H1 (cell line): Measurements from ENCODE around the gene STIM1. TPM values are rescaled to one million over a fixed set of nuclear protein-coding genes. Genes with fewer than 3 reads are reported as not detected.

Source experiments
- BACH1 ChIP-seq: IDR thresholded peaks from 2 replicates; pipeline ENCODE4 v1.6.1; 2012; ENCODE audit warnings: low read length, improper control_type of control experiment
- CBX5 ChIP-seq: fragments of 300-800, 300-1000 bp; sonication (generic); IDR thresholded peaks from 2 replicates; pipeline ENCODE4 v1.7.1; 2016; ENCODE audit warnings: antibody characterized with exemption, low read length, low read depth
- CREB1 ChIP-seq: IDR thresholded peaks from 2 replicates; pipeline ENCODE4 v1.6.1; 2012; ENCODE audit warnings: inconsistent platforms
- EGR1 ChIP-seq: IDR thresholded peaks from 2 replicates; pipeline ENCODE4 v1.6.1; 2011; ENCODE audit warnings: low read depth, low read length, borderline replicate concordance
- FOSL1 ChIP-seq: IDR thresholded peaks from 2 replicates; pipeline ENCODE4 v1.6.1; 2011; ENCODE audit warnings: mild to moderate bottlenecking, low read depth, low read length, moderate library complexity; ENCODE audit not compliant: insufficient read depth
- GABPA ChIP-seq: IDR thresholded peaks from 2 replicates; pipeline ENCODE4 v1.6.1; 2011; ENCODE audit warnings: mild to moderate bottlenecking, low read length, moderate library complexity, borderline replicate concordance; ENCODE audit not compliant: insufficient read depth
- GTF2F1 ChIP-seq: IDR thresholded peaks from 2 replicates; pipeline ENCODE4 v1.6.1; 2012; ENCODE audit warnings: low read depth, low read length, improper control_type of control experiment, borderline replicate concordance
- HDAC6 ChIP-seq: IDR thresholded peaks from one replicate; pipeline ENCODE4 v1.7.1; 2012; ENCODE audit warnings: low read depth, mild to moderate bottlenecking, inconsistent platforms, low read length, moderate library complexity
- KDM1A ChIP-seq: fragments of 200-600, 300-600 bp; sonication (generic); IDR thresholded peaks from 2 replicates; pipeline ENCODE4 v1.7.1; 2016; ENCODE audit warnings: mild to moderate bottlenecking, low read length, borderline replicate concordance
- NANOG ChIP-seq: IDR thresholded peaks from 2 replicates; pipeline ENCODE4 v1.6.1; 2011; ENCODE audit warnings: low read length, low read depth, mild to moderate bottlenecking, inconsistent platforms; ENCODE audit not compliant: insufficient read depth, poor library complexity, severe bottlenecking
- PHF8 ChIP-seq: fragments of 200-600 bp; sonication (generic); conservative IDR thresholded peaks from 2 replicates; pipeline ENCODE4 v1.7.1; 2012; ENCODE audit warnings: low read depth, mild to moderate bottlenecking, inconsistent platforms, low read length, moderate library complexity
- POLR2A ChIP-seq, 2 experiments: IDR thresholded peaks; 1 replicate in 1 of 2; 2 replicates in 1 of 2; pipeline ENCODE4 v1.6.1; 2011; ENCODE audit warnings: low read depth in 2 of 2, low read length in 2 of 2, mild to moderate bottlenecking in 2 of 2; ENCODE audit errors: control extremely low read depth in 1 of 2
- RAD21 ChIP-seq, 2 experiments: IDR thresholded peaks in 1 of 2; conservative IDR thresholded peaks in 1 of 2; 2 replicates each; pipeline ENCODE4 v1.6.1; 2011; ENCODE audit warnings: low read depth in 2 of 2, low read length in 2 of 2, improper control_type of control experiment in 1 of 2, inconsistent platforms in 1 of 2, mild to moderate bottlenecking in 1 of 2, moderate library complexity in 1 of 2
- SIN3A ChIP-seq, 2 experiments: IDR thresholded peaks in 1 of 2; conservative IDR thresholded peaks in 1 of 2; 2 replicates each; pipeline ENCODE4 v1.6.1; 2011 to 2012; ENCODE audit warnings: low read length in 2 of 2, improper control_type of control experiment in 1 of 2, low read depth in 1 of 2, mild to moderate bottlenecking in 1 of 2
- SIRT6 ChIP-seq: IDR thresholded peaks from one replicate; pipeline ENCODE4 v1.7.1; 2012; ENCODE audit warnings: low read length, inconsistent platforms
- SIX5 ChIP-seq: IDR thresholded peaks from 2 replicates; pipeline ENCODE4 v1.6.1; 2011; ENCODE audit warnings: mild to moderate bottlenecking, low read depth, low read length
- SP4 ChIP-seq: IDR thresholded peaks from 2 replicates; pipeline ENCODE4 v1.6.1; 2012; ENCODE audit warnings: low read length, inconsistent platforms
- SRF ChIP-seq: IDR thresholded peaks from 2 replicates; pipeline ENCODE4 v1.6.1; 2011; ENCODE audit warnings: mild to moderate bottlenecking, low read depth, low read length, moderate library complexity
- TAF1 ChIP-seq: IDR thresholded peaks from 2 replicates; pipeline ENCODE4 v1.6.1; 2011; ENCODE audit warnings: mild to moderate bottlenecking, low read depth, low read length
- TBP ChIP-seq: IDR thresholded peaks from 2 replicates; pipeline ENCODE4 v1.6.1; 2011; ENCODE audit warnings: low read depth, low read length, improper control_type of control experiment
- YY1 ChIP-seq: IDR thresholded peaks from 2 replicates; pipeline ENCODE4 v1.6.1; 2011; ENCODE audit warnings: low read depth, mild to moderate bottlenecking, low read length
- polyA plus RNA-seq, 7 experiments: library from polyadenylated mRNA; depleted of rRNA in 3 of 7; stranded (reverse) in 5 of 7; unstranded in 2 of 7; fragments of >200 nt in 5 of 7; fragments of 200-250 nt in 2 of 7; gene quantifications; 1 replicate in 5 of 7; 2 replicates in 1 of 7; 4 replicates in 1 of 7; pipeline versions ENCODE4 v1.2.1 to v1.2.3, GENCODE V29; 2011 to 2013; ENCODE audit warnings: missing spikeins in 2 of 7, mixed read lengths in 2 of 7
- total RNA-seq: library from RNA; stranded (reverse); fragmentation: NEBNext Ultra II Directional; extraction: Animal tissue kit (Norgen Biotek cat#: 25700); gene quantifications from 2 replicates; pipeline ENCODE4 v1.2.1, GENCODE V29; 2021
- TF ChIP-seq, protein P1 (sequence below): IDR thresholded peaks from 2 replicates; pipeline ENCODE4 v1.6.1; 2011; ENCODE audit warnings: low read length, improper control_type of control experiment
- TF ChIP-seq, protein P2 (sequence below): IDR thresholded peaks from 2 replicates; pipeline ENCODE4 v1.6.1; 2012; ENCODE audit warnings: inconsistent platforms

STIM1 gene
- total and polyA plus RNA-seq, 2 of the 8 experiments (the other 6 are each of a cell fraction or from before 2014, with no cell fraction given) = 11.1 to 12.2 TPM

DNA sequence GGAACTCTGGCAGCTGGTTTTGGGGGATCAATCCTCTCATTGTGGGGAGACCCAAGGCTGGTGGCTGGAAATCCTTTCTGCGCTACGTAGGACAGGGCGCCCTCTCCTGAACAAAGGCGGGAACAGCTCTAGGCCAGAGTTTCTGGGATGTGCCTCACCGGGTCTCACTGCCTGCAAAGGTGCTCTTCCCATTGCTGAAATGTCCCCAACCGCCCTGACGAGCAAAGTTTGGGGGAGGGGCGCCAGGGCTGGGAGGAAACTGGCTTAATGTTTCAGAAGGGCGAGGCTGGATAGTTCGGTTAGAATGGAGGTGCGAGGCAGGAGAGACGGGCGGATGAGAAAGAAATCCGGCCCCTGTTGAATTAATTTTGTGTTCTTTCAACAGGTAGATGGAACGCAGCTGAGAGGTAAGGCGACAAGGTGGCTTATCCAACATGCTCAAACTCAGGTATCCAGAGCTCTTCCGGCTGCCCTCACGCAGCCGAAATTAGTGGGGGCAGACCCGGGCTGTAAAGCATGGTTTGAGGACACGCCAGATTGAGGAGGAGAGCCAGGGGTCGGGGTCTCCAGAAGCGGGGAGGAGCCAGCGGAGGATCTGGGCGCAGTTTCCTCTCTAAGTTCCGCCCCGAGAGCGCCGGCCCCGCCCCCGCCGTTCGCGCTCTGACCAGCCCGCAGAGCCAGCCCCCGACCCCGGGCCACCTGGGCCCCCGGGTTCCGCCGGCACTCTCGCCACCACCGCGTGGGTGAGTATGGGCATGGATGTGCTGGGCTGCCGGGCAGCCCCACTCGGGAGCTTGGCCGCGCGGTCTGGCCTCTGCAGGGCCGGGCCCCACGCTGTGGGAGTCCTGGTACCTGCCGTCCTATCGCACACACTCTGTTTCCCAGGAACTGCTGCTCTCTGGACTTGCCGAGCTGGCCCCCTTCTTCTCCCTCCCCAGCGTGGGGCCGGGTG is 47.3 kb upstream of the STIM1 start, which contains the start of gene PGAP2 (continued):
- TF ChIP-seq, protein P1, sequence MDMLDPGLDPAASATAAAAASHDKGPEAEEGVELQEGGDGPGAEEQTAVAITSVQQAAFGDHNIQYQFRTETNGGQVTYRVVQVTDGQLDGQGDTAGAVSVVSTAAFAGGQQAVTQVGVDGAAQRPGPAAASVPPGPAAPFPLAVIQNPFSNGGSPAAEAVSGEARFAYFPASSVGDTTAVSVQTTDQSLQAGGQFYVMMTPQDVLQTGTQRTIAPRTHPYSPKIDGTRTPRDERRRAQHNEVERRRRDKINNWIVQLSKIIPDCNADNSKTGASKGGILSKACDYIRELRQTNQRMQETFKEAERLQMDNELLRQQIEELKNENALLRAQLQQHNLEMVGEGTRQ = no peak
- TF ChIP-seq SIX5 = no peak
- TF ChIP-seq RAD21 (IDR thresholded peaks at IDR 0.05 in 1 of 2, conservative IDR thresholded peaks at IDR 0.05 in 1 of 2; ENCODE audit: low read depth in 2 of 2, low read length in 2 of 2) = peak; percentile 73 to 76
- TF ChIP-seq CREB1 = peak; percentile 61; the same call in 1 of the 2 replicates
- no peak for TF ChIP-seq KDM1A
- TF ChIP-seq GABPA = no peak
- no peak for TF ChIP-seq EGR1
- no peak for TF ChIP-seq YY1
- TF ChIP-seq CBX5 = no peak
- no peak for TF ChIP-seq SRF
- no peak for TF ChIP-seq GTF2F1
- peak in 1 of 2 experiments; percentile 61; a peak in 2 of 3 replicates for TF ChIP-seq POLR2A (IDR thresholded peaks at IDR 0.05; ENCODE audit: control extremely low read depth in 1 of 2, low read depth in 2 of 2, low read length in 2 of 2)
- TF ChIP-seq SP4 = no peak
- TF ChIP-seq PHF8 = peak; percentile 70; the same call in 1 of the 2 replicates
- no peak for TF ChIP-seq HDAC6
- no peak for TF ChIP-seq SIRT6
- TF ChIP-seq TBP = 0 out of 2 replicates have a peak, but pooled peaks have one; percentile 16
- TF ChIP-seq FOSL1 = no peak
- TF ChIP-seq, protein P2, sequence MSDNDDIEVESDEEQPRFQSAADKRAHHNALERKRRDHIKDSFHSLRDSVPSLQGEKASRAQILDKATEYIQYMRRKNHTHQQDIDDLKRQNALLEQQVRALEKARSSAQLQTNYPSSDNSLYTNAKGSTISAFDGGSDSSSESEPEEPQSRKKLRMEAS = no peak; the same call in 1 of the 2 replicates
- peak; percentile 49 for TF ChIP-seq TAF1
- no peak for TF ChIP-seq BACH1
- no peak for TF ChIP-seq NANOG
- peak; percentile 30; a peak in 2 of 4 replicates for TF ChIP-seq SIN3A (conservative IDR thresholded peaks at IDR 0.05 in 1 of 2, IDR thresholded peaks at IDR 0.05 in 1 of 2; ENCODE audit: low read depth in 1 of 2, low read length in 2 of 2)
